T-cell (primary cell): ENCODE measurements around the gene OSBPL3. TPM values are rescaled to one million over a fixed set of nuclear protein-coding genes. Genes with fewer than 3 reads are reported as not detected.
A peak's percentile ranks its signal among the peaks of the same experiment; 100 is the strongest.

Source experiments
- ATAC-seq, 4 experiments: fragments of 200-7000 bp in 3 of 4; fragments of 150-1000 bp in 1 of 4; cut with Tn5 transposase; replicated peaks in 1 of 4; 1 replicate in 3 of 4; 2 replicates in 1 of 4; pipeline ENCODE4 v1.10.0; 2021; ENCODE audit warnings: moderate library complexity in 3 of 4, mild to moderate bottlenecking in 2 of 4, moderate number of reproducible peaks in 1 of 4
- CTCF ChIA-PET, 2 donors: fragments of 300-600 bp; sonication (Branson Sonifier 250); formaldehyde crosslinking; loops; one replicate each; lab custom pipeline; 2022; ENCODE audit warnings: antibody characterized with exemption in 2 of 2; lab: Charles Lee
- POLR2A ChIA-PET, 2 donors: fragments of 300-600 bp; sonication (Branson Sonifier 250); formaldehyde crosslinking; loops; one replicate each; lab custom pipeline; 2022; ENCODE audit warnings: antibody characterized with exemption in 2 of 2; lab: Charles Lee
- DNase-seq, 35 experiments: peaks; one replicate each; pipeline versions ENCODE4 v3.0.0 to v3.0.0-alpha.2; 2013 to 2023
- H3K27ac ChIP-seq: one replicate; pipeline ENCODE4 v1.5.1; 2013; ENCODE audit warnings: low read length
- H3K27me3 ChIP-seq, 2 experiments: replicated peaks in 1 of 2; 1 replicate in 1 of 2; 2 replicates in 1 of 2; pipeline versions ENCODE4 v1.6.1 to v1.7.0; 2013; ENCODE audit warnings: low read length in 1 of 2, mixed read lengths in 1 of 2; ENCODE audit not compliant: control insufficient read depth in 2 of 2, insufficient read depth in 2 of 2; ENCODE audit errors: extremely low read depth in 1 of 2
- H3K36me3 ChIP-seq, 2 donors: 1 replicate in 1 of 2; 2 replicates in 1 of 2; pipeline versions ENCODE4 v1.6.1 to v1.7.0; 2013; ENCODE audit warnings: low read length in 1 of 2; ENCODE audit not compliant: control insufficient read depth in 2 of 2, insufficient read depth in 1 of 2; ENCODE audit errors: extremely low read depth in 1 of 2
- H3K4me1 ChIP-seq, 2 experiments: 1 replicate in 1 of 2; 2 replicates in 1 of 2; pipeline versions ENCODE4 v1.6.1 to v1.7.0; 2013; ENCODE audit warnings: low read length in 2 of 2, mixed read lengths in 1 of 2; ENCODE audit not compliant: insufficient read depth in 2 of 2, control insufficient read depth in 1 of 2; ENCODE audit errors: extremely low read depth in 1 of 2
- H3K4me3 ChIP-seq, 2 donors: 1 replicate in 1 of 2; 2 replicates in 1 of 2; pipeline versions ENCODE4 v1.5.1 to v1.7.0; 2013; ENCODE audit warnings: mild to moderate bottlenecking in 2 of 2, low read length in 1 of 2, moderate library complexity in 1 of 2; ENCODE audit not compliant: control insufficient read depth in 1 of 2; ENCODE audit errors: extremely low read depth in 1 of 2
- H3K9me3 ChIP-seq: 2 replicates; pipeline ENCODE4 v1.7.0; 2013
- H3K27ac Mint-ChIP-seq, 2 donors: one replicate each; pipeline ENCODE4 v1.8.0; 2020 to 2021; ENCODE audit warnings: mild to moderate bottlenecking in 2 of 2, mixed read lengths in 2 of 2
- H3K27me3 Mint-ChIP-seq, 2 donors: one replicate each; pipeline ENCODE4 v1.8.0; 2021 to 2022; ENCODE audit warnings: mixed read lengths in 2 of 2
- H3K36me3 Mint-ChIP-seq: one replicate; pipeline ENCODE4 v1.8.0; 2021; ENCODE audit warnings: mixed read lengths
- H3K4me1 Mint-ChIP-seq, 3 donors: one replicate each; pipeline ENCODE4 v1.8.0; 2020 to 2022; ENCODE audit warnings: mixed read lengths in 3 of 3, mild to moderate bottlenecking in 1 of 3
- H3K4me3 Mint-ChIP-seq, 3 donors: one replicate each; pipeline ENCODE4 v1.8.0; 2020 to 2022; ENCODE audit warnings: mild to moderate bottlenecking in 3 of 3, mixed read lengths in 3 of 3, moderate library complexity in 3 of 3
- H3K9me3 Mint-ChIP-seq, 3 donors: one replicate each; pipeline ENCODE4 v1.8.0; 2020 to 2022; ENCODE audit warnings: mixed read lengths in 3 of 3
- WGBS: methylation state at CpG from one replicate; pipeline ENCODE4 v1.1.5; 2013; ENCODE audit warnings: missing lambda C conversion rate; ENCODE audit not compliant: insufficient coverage; 5-methylcytosine and 5-hydroxymethylcytosine counted together
- total RNA-seq, 35 experiments: library from RNA in 6 of 35; stranded (reverse) in 6 of 35; fragments of 120-200 nt in 1 of 35; gene quantifications; one replicate each; pipeline versions ENCODE4 v1.2.1 to v1.2.4 and lab custom pipeline; 2013 to 2026

Gene OSBPL3
- total RNA-seq, 5 donors from 2014 or later (not counting 1 experiment from before 2014, with no cell fraction given) = 30.2 to 62.7 (median 54.7) TPM

GRCh38 chr7:24812305-24812945, 167.6 kb downstream of the OSBPL3 start:
- H3K27ac Mint-ChIP-seq = no peak overlapping the region
- CTCF ChIA-PET = interaction anchor here (0.5 to 3.6 kb wide), 61 partner anchors 9 to 1272 kb away, joined by 3 to 68 read pairs (median 4); partner anchors contain the start of gene CYCS (in 1 of the 2)

GRCh38 chr7:24808518-24808917, 171.5 kb downstream of the OSBPL3 start:
- H3K27ac Mint-ChIP-seq = no peak overlapping the region
- Histone ChIP-seq H3K27me3 (no peaks in the 10 kb centered on the region), H3K27ac (no peak overlapping the region), H3K4me3 (no peak overlapping the region), H3K36me3 (peaks cover 5 to 54% of the 10 kb centered on the region in 2 donors), H3K4me1 (no peaks in the 10 kb centered on the region), H3K9me3 (no peaks in the 10 kb centered on the region)
- no CpG with 5 or more reads among the region's 6 CpGs for WGBS
- no peak for DNase-seq
- H3K27me3 Mint-ChIP-seq = no peaks in the 10 kb centered on the region
- no peak overlapping the region for H3K4me3 Mint-ChIP-seq
- ChIA-PET CTCF (interaction anchor here (0.6 to 2.1 kb wide), 5 partner anchors 12 to 294 kb away, joined by 3 to 7 read pairs (median 4); no protein-coding TSS in a partner anchor), POLR2A (no interaction called here)
- H3K36me3 Mint-ChIP-seq = peaks cover 61% of the 10 kb centered on the region
- H3K9me3 Mint-ChIP-seq = no peaks in the 10 kb centered on the region
- no peaks in the 10 kb centered on the region for H3K4me1 Mint-ChIP-seq
- no peak for ATAC-seq

More at GRCh38 chr7:24812305-24812945, 167.6 kb downstream of the OSBPL3 start:
- no peak overlapping the region for H3K4me3 Mint-ChIP-seq
- Histone ChIP-seq H3K4me3 (no peak overlapping the region), H3K4me1 (no peaks in the 10 kb centered on the region), H3K27ac (no peak overlapping the region), H3K36me3 (peaks cover 0 to 59% of the 10 kb centered on the region in 2 donors), H3K9me3 (no peaks in the 10 kb centered on the region), H3K27me3 (no peaks in the 10 kb centered on the region)
- peaks cover 0 to under 1% (median 0%) of the 10 kb centered on the region in 3 donors for H3K4me1 Mint-ChIP-seq
- no peaks in the 10 kb centered on the region for H3K27me3 Mint-ChIP-seq
- peak; percentile 26 to 60 (median 46) for ATAC-seq
- H3K36me3 Mint-ChIP-seq = peaks cover 67% of the 10 kb centered on the region
- POLR2A ChIA-PET = interaction anchor here (0.6 to 0.7 kb wide), 2 partner anchors 9 to 38 kb away, joined by 3 to 7 read pairs; no protein-coding TSS in a partner anchor
- peak in 24 of 35 experiments; percentile 14 to 71 (median 32) for DNase-seq
- H3K9me3 Mint-ChIP-seq = no peaks in the 10 kb centered on the region
- WGBS = 74% methylated on average over 4 of the region's 4 CpGs

- no peak for DNase-seq
- Mint-ChIP-seq H3K4me3 (no peak overlapping the region), H3K9me3 (no peaks in the 10 kb centered on the region), H3K27ac (no peak overlapping the region), H3K4me1 (peaks cover 0 to 8% (median 6%) of the 10 kb centered on the region in 3 donors), H3K36me3 (peaks cover 65% of the 10 kb centered on the region), H3K27me3 (no peaks in the 10 kb centered on the region)
- H3K36me3 ChIP-seq = peaks cover 5 to 48% of the 10 kb centered on the region in 2 donors
- no peaks in the 10 kb centered on the region for H3K4me1 ChIP-seq
- ChIA-PET CTCF (no interaction called here), POLR2A (interaction anchor here in 1 of 2 donors (0.5 kb wide), 1 partner anchor 224 kb away, joined by 3 read pairs; no protein-coding TSS in a partner anchor)
- ATAC-seq = no peak
- 100% methylated on average over 2 of the region's 5 CpGs for whole genome bisulfite sequencing
- no peak overlapping the region for H3K27ac ChIP-seq
- H3K9me3 ChIP-seq = no peaks in the 10 kb centered on the region
- H3K27me3 ChIP-seq = no peaks in the 10 kb centered on the region
- no peak overlapping the region for H3K4me3 ChIP-seq
These were observed 177.7 kb downstream of the OSBPL3 start for GRCh38 chr7:24802300-24802699.

- peaks cover 69% of the 10 kb centered on the region for H3K36me3 Mint-ChIP-seq
- no peak for ATAC-seq
- H3K4me3 ChIP-seq = no peak overlapping the region
- no peak for DNase-seq
- H3K9me3 Mint-ChIP-seq = no peaks in the 10 kb centered on the region
- no peak overlapping the region for H3K27ac Mint-ChIP-seq
- no peaks in the 10 kb centered on the region for H3K9me3 ChIP-seq
- H3K4me3 Mint-ChIP-seq = no peak overlapping the region
- no peaks in the 10 kb centered on the region for H3K4me1 ChIP-seq
- ChIA-PET POLR2A (interaction anchor here in 1 of 2 donors (0.5 kb wide), 1 partner anchor 224 kb away, joined by 3 read pairs; no protein-coding TSS in a partner anchor), CTCF (no interaction called here)
- no peak overlapping the region for H3K27ac ChIP-seq
- WGBS = no CpG with 5 or more reads among the region's 2 CpGs
- no peaks in the 10 kb centered on the region for H3K27me3 ChIP-seq
- peaks cover 0 to 8% (median 6%) of the 10 kb centered on the region in 3 donors for H3K4me1 Mint-ChIP-seq
- H3K27me3 Mint-ChIP-seq = no peaks in the 10 kb centered on the region
- peaks cover 5 to 48% of the 10 kb centered on the region in 2 donors for H3K36me3 ChIP-seq
These were observed 178.1 kb downstream of the OSBPL3 start for GRCh38 chr7:24801883-24802282.

GRCh38 chr7:24800667-24801066, 179.3 kb downstream of the OSBPL3 start:
- ChIA-PET CTCF (interaction anchor here (0.6 to 1.1 kb wide), 3 partner anchors 62 to 298 kb away, joined by 5 to 7 read pairs (median 6); no protein-coding TSS in a partner anchor), POLR2A (interaction anchor here in 1 of 2 donors (0.6 kb wide), 1 partner anchor 325 kb away, joined by 4 read pairs; no protein-coding TSS in a partner anchor)
- Histone ChIP-seq H3K9me3 (no peaks in the 10 kb centered on the region), H3K27me3 (no peaks in the 10 kb centered on the region), H3K4me1 (no peaks in the 10 kb centered on the region), H3K4me3 (no peak overlapping the region), H3K27ac (no peak overlapping the region), H3K36me3 (peaks cover 5 to 44% of the 10 kb centered on the region in 2 donors)
- no peaks in the 10 kb centered on the region for H3K9me3 Mint-ChIP-seq
- peaks cover 4 to 8% (median 8%) of the 10 kb centered on the region in 3 donors for H3K4me1 Mint-ChIP-seq
- H3K4me3 Mint-ChIP-seq = no peak overlapping the region
- H3K27me3 Mint-ChIP-seq = no peaks in the 10 kb centered on the region
- ATAC-seq (no peak), DNase-seq (no peak)
- peaks cover 72% of the 10 kb centered on the region for H3K36me3 Mint-ChIP-seq
- no CpG with 5 or more reads among the region's 9 CpGs for WGBS
- H3K27ac Mint-ChIP-seq = no peak overlapping the region

- H3K4me3 Mint-ChIP-seq = no peak overlapping the region
- no peak overlapping the region for H3K4me3 ChIP-seq
- no peaks in the 10 kb centered on the region for H3K27me3 ChIP-seq
- peaks cover 74% of the 10 kb centered on the region for H3K36me3 Mint-ChIP-seq
- H3K27me3 Mint-ChIP-seq = no peaks in the 10 kb centered on the region
- peaks cover 7 to 12% (median 11%) of the 10 kb centered on the region in 3 donors for H3K4me1 Mint-ChIP-seq
- no peaks in the 10 kb centered on the region for H3K9me3 ChIP-seq
- ATAC-seq = no peak
- ChIA-PET CTCF (no interaction called here), POLR2A (no interaction called here)
- H3K27ac Mint-ChIP-seq = no peak overlapping the region
- 94% methylated on average over 4 of the region's 6 CpGs for WGBS
- no peaks in the 10 kb centered on the region for H3K9me3 Mint-ChIP-seq
- no peaks in the 10 kb centered on the region for H3K4me1 ChIP-seq
- no peak for DNase-seq
- H3K27ac ChIP-seq = no peak overlapping the region
- H3K36me3 ChIP-seq = peaks cover 8 to 40% of the 10 kb centered on the region in 2 donors
These were observed 179.9 kb downstream of the OSBPL3 start for GRCh38 chr7:24800073-24800472.
